HepG2 (cell line): ENCODE results near the gene ZNF554. TPM values are rescaled to one million over a fixed set of nuclear protein-coding genes. Genes with fewer than 3 reads are reported as not detected.

Experiments used
- ATAC-seq: fragments of 200-7000 bp; cut with Tn5 transposase; 3 replicates; pipeline ENCODE4 v1.9.1; 2020; ENCODE audit warnings: mild to moderate bottlenecking, moderate library complexity
- BruUV-seq: library from RNA; stranded (reverse); fragments of 400-500 nt; replicated peaks from 2 replicates; lab custom pipeline; 2021; lab: Mats Ljungman, UMichigan
- CTCF ChIA-PET: fragments of 300-600 bp; formaldehyde crosslinking; extraction: SDS; loops from one replicate; lab custom pipeline; 2021; ENCODE audit warnings: low total read pairs, inconsistent platforms, low intra/inter-chr PET ratio; lab: Yijun Ruan, JAX
- POLR2A ChIA-PET: fragments of 350-600 bp; sonication (Branson Sonifier 250); formaldehyde crosslinking; loops from one replicate; lab custom pipeline; 2020; ENCODE audit warnings: antibody characterized with exemption, inconsistent platforms; lab: Yijun Ruan, JAX
- DNase-seq: peaks from one replicate; pipeline ENCODE4 v3.0.0-alpha.2; 2015; ENCODE audit warnings: low spot score
- FAIRE-seq: peaks from 3 replicates; lab custom pipeline; 2011; peaks lifted over from hg19 to GRCh38; lab: Jason Lieb, UNC
- H2AFZ ChIP-seq: one replicate; pipeline ENCODE4 v1.6.1; 2011; ENCODE audit warnings: low read length, inconsistent platforms
- H3K27ac ChIP-seq: fragments of 300-600 bp; 3 replicates; pipeline ENCODE4 v1.8.0; 2011; ENCODE audit warnings: mixed run types, mild to moderate bottlenecking, mixed read lengths, low read length, inconsistent platforms; ENCODE audit not compliant: insufficient read depth; ENCODE audit errors: extremely low read length
- H3K27me3 ChIP-seq, 2 experiments: fragments of 200-600 bp in 1 of 2; 2 replicates in 1 of 2; 3 replicates in 1 of 2; pipeline versions ENCODE4 v1.6.0 to v1.8.0; 2011; ENCODE audit warnings: low read length in 2 of 2, mild to moderate bottlenecking in 2 of 2, moderate library complexity in 2 of 2, inconsistent platforms in 1 of 2; ENCODE audit not compliant: insufficient read depth in 2 of 2, control insufficient read depth in 1 of 2
- H3K36me3 ChIP-seq, 2 experiments: fragments of 200-600 bp in 1 of 2; replicated peaks in 1 of 2; 2 replicates in 1 of 2; 3 replicates in 1 of 2; pipeline versions ENCODE4 v1.5.1 to v1.8.0; 2011; ENCODE audit warnings: low read length in 2 of 2, inconsistent platforms in 1 of 2; ENCODE audit not compliant: insufficient read depth in 2 of 2, control insufficient read depth in 1 of 2
- H3K4me1 ChIP-seq: 2 replicates; pipeline ENCODE4 v1.5.1; 2012; ENCODE audit warnings: low read length, inconsistent platforms; ENCODE audit not compliant: insufficient read depth
- H3K4me2 ChIP-seq: 2 replicates; pipeline ENCODE4 v1.6.0; 2011; ENCODE audit warnings: low read depth, low read length, inconsistent platforms
- H3K4me3 ChIP-seq, 3 experiments: fragments of 200-600 bp in 1 of 3; sonication (generic), shearing (Covaris generic) in 1 of 3; replicated peaks in 1 of 3; 2 replicates each; pipeline ENCODE4 v1.5.1; 2011 to 2016; ENCODE audit warnings: low read length in 3 of 3, inconsistent platforms in 2 of 3, low read depth in 2 of 3, mild to moderate bottlenecking in 2 of 3, control low read depth in 1 of 3, mixed read lengths in 1 of 3; ENCODE audit not compliant: insufficient read depth in 1 of 3
- H3K79me2 ChIP-seq: one replicate; pipeline ENCODE4 v1.6.1; 2011; ENCODE audit warnings: low read length, inconsistent platforms; ENCODE audit not compliant: insufficient read depth
- H3K9ac ChIP-seq: 2 replicates; pipeline ENCODE4 v1.6.0; 2011; ENCODE audit warnings: mild to moderate bottlenecking, low read depth, low read length, inconsistent platforms; ENCODE audit not compliant: insufficient read depth
- H3K9me3 ChIP-seq: 2 replicates; pipeline ENCODE4 v1.5.1; 2012; ENCODE audit warnings: mild to moderate bottlenecking, low read length
- H4K20me1 ChIP-seq: 2 replicates; pipeline ENCODE4 v1.6.0; 2011; ENCODE audit warnings: inconsistent platforms, mild to moderate bottlenecking, low read length, moderate library complexity; ENCODE audit not compliant: insufficient read depth
- ATF7 ChIP-seq, 2 experiments: fragments of 450-650 bp in 1 of 2; sonication (generic) in 1 of 2; formaldehyde crosslinking in 1 of 2; IDR thresholded peaks; 2 replicates each; pipeline versions ENCODE4 v1.4.0 to v1.6.1; 2016 to 2020; ENCODE audit warnings: antibody characterized with exemption in 1 of 2, mild to moderate bottlenecking in 1 of 2, missing genetic modification reagents in 1 of 2
- FOXK2 ChIP-seq: fragments of 450-650 bp; IDR thresholded peaks from 2 replicates; pipeline ENCODE4 v1.6.1; 2016
- JUN ChIP-seq: sonication (generic); formaldehyde crosslinking; IDR thresholded peaks from 2 replicates; pipeline ENCODE4 v1.4.0; 2020; ENCODE audit warnings: mild to moderate bottlenecking, missing genetic modification reagents
- PRPF4 ChIP-seq: fragments of 200-400 bp; formaldehyde crosslinking; IDR thresholded peaks from 2 replicates; pipeline ENCODE4 v1.6.1; 2016; ENCODE audit warnings: low read length, low read depth; ENCODE audit not compliant: poor library complexity, severe bottlenecking
- ZBTB38 ChIP-seq: sonication (generic); formaldehyde crosslinking; IDR thresholded peaks from 2 replicates; pipeline ENCODE4 v1.5.1; 2020; ENCODE audit warnings: mild to moderate bottlenecking, missing genetic modification reagents
- WGBS: methylation state at CpG from one replicate; pipeline ENCODE4 v1.1.6; 2017; ENCODE audit warnings: low lambda C conversion rate; 5-methylcytosine and 5-hydroxymethylcytosine counted together
- in situ Hi-C: cut with HindIII; loops from 2 replicates; pipeline ENCODE4 v1.10.0; 2017; ENCODE audit warnings: low pct_unique_long_range_greater_than_20kb; ENCODE audit not compliant: extremely low pct_ligation_motif_present
- intact Hi-C: fragments of 100-400 bp; cut with micrococcal nuclease; formaldehyde crosslinking; loops from one replicate; pipeline ENCODE4 v1.10.0; 2022; ENCODE audit not compliant: unreplicated experiment
- polyA plus RNA-seq, 8 experiments: library from polyadenylated mRNA; depleted of rRNA in 3 of 8; stranded (reverse) in 7 of 8; unstranded in 1 of 8; fragments of >200 nt; fragmentation: Illumina TruSeq in 4 of 8; extraction: Trizol in 4 of 8; gene quantifications; 2 replicates each; pipeline versions ENCODE4 v1.2.1 to v1.2.3, GENCODE V29; 2011 to 2016; ENCODE audit warnings: low read depth in 4 of 8, missing spikeins in 1 of 8, mixed read lengths in 1 of 8; ENCODE audit not compliant: insufficient read depth in 1 of 8
- total RNA-seq, 5 experiments: library from RNA; depleted of rRNA; stranded (reverse); fragments of >200 nt; fragmentation: Illumina TruSeq; extraction: Trizol; gene quantifications; 2 replicates each; pipeline ENCODE4 v1.2.3, GENCODE V29; 2016; ENCODE audit warnings: low read depth in 1 of 5

The ZNF554 gene
- total and polyA plus RNA-seq, 2 of the 13 experiments (the other 11 are each of a cell fraction or from before 2014, with no cell fraction given) = 2.2 to 2.7 TPM

GRCh38 chr19:2771786-2772674 lies 47.6 kb upstream of the ZNF554 start:
- peaks cover 23% of the 10 kb centered on the region for H4K20me1 ChIP-seq
- no peak overlapping the region for H3K9ac ChIP-seq
- ChIA-PET CTCF (no interaction called here), POLR2A (no interaction called here)
- intact Hi-C loops (no loop called here), in situ Hi-C loops (no loop called here)
- no peaks in the 10 kb centered on the region for H3K9me3 ChIP-seq
- peaks cover 70% of the 10 kb centered on the region for H3K79me2 ChIP-seq
- BruUV-seq = no TSS peak
- 96% methylated on average over 20 of the region's 29 CpGs for WGBS
- H3K27ac ChIP-seq = no peak overlapping the region
- H3K4me1 ChIP-seq = peaks cover 24% of the 10 kb centered on the region
- H3K4me2 ChIP-seq = no peak overlapping the region
- peaks cover 12 to 24% of the 10 kb centered on the region in 2 experiments for H3K36me3 ChIP-seq
- FAIRE-seq (no peak), DNase-seq (no peak), ATAC-seq (no peak)
- TF ChIP-seq FOXK2 (no peak), ATF7 (IDR thresholded peaks at IDR 0.05) (peak; percentile 67), ATF7 (CRISPR knock-in tag; IDR thresholded peaks at IDR 0.05) (no peak)
- no peaks in the 10 kb centered on the region for H3K27me3 ChIP-seq
- H2AFZ ChIP-seq = no peak overlapping the region
- no peak overlapping the region for H3K4me3 ChIP-seq

- H3K4me1 ChIP-seq = peaks cover 31% of the 10 kb centered on the region
- no TSS peak for BruUV-seq
- ChIA-PET CTCF (no interaction called here), POLR2A (no interaction called here)
- DNase-seq (no peak), ATAC-seq (no peak), FAIRE-seq (no peak)
- intact Hi-C loops = no loop called here
- H3K27me3 ChIP-seq = no peaks in the 10 kb centered on the region
- WGBS = 96% methylated on average over 21 of the region's 32 CpGs
- no peak for TF ChIP-seq JUN (CRISPR knock-in tag)
- TF ChIP-seq PRPF4 = peak; percentile 42
- 0 out of 2 replicates have a peak, but pooled peaks have one; percentile 39 for TF ChIP-seq ZBTB38 (CRISPR knock-in tag)
- no peak overlapping the region for H3K4me3 ChIP-seq
- H3K27ac ChIP-seq = no peak overlapping the region
- no peak overlapping the region for H2AFZ ChIP-seq
- peaks cover 83% of the 10 kb centered on the region for H3K79me2 ChIP-seq
- no peak overlapping the region for H3K9ac ChIP-seq
- no peaks in the 10 kb centered on the region for H3K9me3 ChIP-seq
- in situ Hi-C loops = no loop called here
- H3K36me3 ChIP-seq = peaks cover 4 to 14% of the 10 kb centered on the region in 2 experiments; a peak in 4 of 5 replicates
- H4K20me1 ChIP-seq = peaks cover 18% of the 10 kb centered on the region
- H3K4me2 ChIP-seq = no peak overlapping the region
Observed at GRCh38 chr19:2774083-2774679, 45.5 kb upstream of the ZNF554 start.
